ENCODE results near the gene ZNF672.

DNA sequence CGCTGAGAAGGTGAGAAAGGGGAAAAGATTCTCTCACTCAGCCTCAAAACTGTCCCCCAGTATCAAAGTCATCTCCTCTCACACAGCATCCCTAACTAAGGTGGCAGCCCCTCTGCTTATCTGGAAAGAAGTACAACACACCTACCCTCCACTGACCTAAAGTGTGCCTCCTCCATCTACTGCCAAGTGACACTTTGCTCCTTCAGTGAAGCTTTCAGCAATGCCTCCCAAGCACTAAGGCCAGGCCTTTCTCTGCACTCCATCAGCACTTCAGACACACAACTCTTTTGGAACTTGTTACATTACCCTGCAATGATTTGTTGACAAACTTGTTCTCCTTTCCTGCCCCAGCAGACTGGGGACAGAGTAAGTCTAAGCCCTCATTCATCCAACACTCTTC lies 13.7 kb upstream of the ZNF672 start:
- TF ChIP-seq POLR2AphosphoS5 (IDR thresholded peaks at IDR 0.05; ENCODE audit: low read depth, low read length) (no peak), NRF1 (IDR thresholded peaks at IDR 0.05; ENCODE audit: low read depth, low read length) (no peak), RFX5 (IDR thresholded peaks at IDR 0.05; ENCODE audit: low read length) (no peak)

Data from SK-N-SH (cell line).